Mesendoderm (in vitro differentiated cells): Measurements from ENCODE around the gene CYP2W1.
"Not testable (repeated sequence)": the region's sequence is repeated elsewhere in the genome, so short reads cannot be mapped to it uniquely, and the experiment has no call there.

ENCODE experiments used
- DNase-seq: peaks from one replicate; pipeline ENCODE4 v3.0.0; 2013
- H2AK5ac ChIP-seq: 2 replicates; pipeline ENCODE4 v1.6.1; 2013; ENCODE audit warnings: low read length, inconsistent platforms
- H2BK120ac ChIP-seq: 2 replicates; pipeline ENCODE4 v1.6.1; 2013; ENCODE audit warnings: low read depth, mild to moderate bottlenecking, low read length, moderate library complexity, mixed read lengths
- H2BK15ac ChIP-seq: replicated peaks from 2 replicates; pipeline ENCODE4 v1.6.1; 2013; ENCODE audit warnings: low read depth, mild to moderate bottlenecking, moderate library complexity
- H2BK5ac ChIP-seq: 2 replicates; pipeline ENCODE4 v1.6.1; 2013; ENCODE audit warnings: low read length, inconsistent platforms
- H3K18ac ChIP-seq: 2 replicates; pipeline ENCODE4 v1.6.1; 2013; ENCODE audit warnings: mild to moderate bottlenecking, low read length, mixed read lengths
- H3K23ac ChIP-seq: one replicate; pipeline ENCODE4 v1.6.1; 2013; ENCODE audit warnings: low read length
- H3K27ac ChIP-seq: 2 replicates; pipeline ENCODE4 v1.5.1; 2013; ENCODE audit warnings: low read depth, mild to moderate bottlenecking, inconsistent platforms, low read length, moderate library complexity
- H3K27me3 ChIP-seq: 2 replicates; pipeline ENCODE4 v1.6.1; 2013; ENCODE audit warnings: low read length, control low read depth, mild to moderate bottlenecking, inconsistent platforms; ENCODE audit not compliant: insufficient read depth, poor library complexity
- H3K36me3 ChIP-seq: 2 replicates; pipeline ENCODE4 v1.6.1; 2013; ENCODE audit warnings: low read length, inconsistent platforms; ENCODE audit not compliant: control insufficient read depth, insufficient read depth
- H3K4ac ChIP-seq: one replicate; pipeline ENCODE4 v1.6.1; 2013; ENCODE audit warnings: low read depth, mild to moderate bottlenecking, low read length, moderate library complexity
- H3K4me1 ChIP-seq: 2 replicates; pipeline ENCODE4 v1.6.1; 2013; ENCODE audit warnings: low read depth, low read length, inconsistent platforms; ENCODE audit not compliant: control insufficient read depth
- H3K4me2 ChIP-seq: 2 replicates; pipeline ENCODE4 v1.6.1; 2013; ENCODE audit warnings: low read length
- H3K4me3 ChIP-seq: 2 replicates; pipeline ENCODE4 v1.5.1; 2013; ENCODE audit warnings: mild to moderate bottlenecking, low read length
- H3K56ac ChIP-seq: one replicate; pipeline ENCODE4 v1.6.1; 2013; ENCODE audit warnings: low read length
- H3K79me1 ChIP-seq: 2 replicates; pipeline ENCODE4 v1.6.1; 2013; ENCODE audit warnings: low read length, inconsistent platforms
- H3K79me2 ChIP-seq: 2 replicates; pipeline ENCODE4 v1.6.1; 2013; ENCODE audit warnings: mild to moderate bottlenecking, low read length; ENCODE audit not compliant: control insufficient read depth, insufficient read depth
- H3K9ac ChIP-seq: 2 replicates; pipeline ENCODE4 v1.6.1; 2013; ENCODE audit warnings: low read length, inconsistent platforms
- H4K5ac ChIP-seq: one replicate; pipeline ENCODE4 v1.6.1; 2013; ENCODE audit warnings: low read length
- H4K8ac ChIP-seq: one replicate; pipeline ENCODE4 v1.6.1; 2013; ENCODE audit warnings: low read depth, mild to moderate bottlenecking, control low read depth, low read length, moderate library complexity
- WGBS: extraction: QIAGEN DNeasy Blood & Tissue Kit; methylation state at CpG from one replicate; pipeline ENCODE4 v1.1.7; 2013; ENCODE audit warnings: low lambda C conversion rate, missing lambda C conversion rate; ENCODE audit not compliant: insufficient coverage; ENCODE audit errors: extremely low coverage; 5-methylcytosine and 5-hydroxymethylcytosine counted together

Gene CYP2W1

GRCh38 chr7:937856-938484, 45.0 kb upstream of the CYP2W1 start:
- no peak overlapping the region for H4K5ac ChIP-seq
- H3K27ac ChIP-seq: no peak overlapping the region
- H3K4me1 ChIP-seq: no peaks in the 10 kb centered on the region
- H3K4ac ChIP-seq: no peak overlapping the region
- no peak for DNase-seq
- H2AK5ac ChIP-seq: no peak overlapping the region
- no peak overlapping the region for H2BK15ac ChIP-seq
- no peak overlapping the region for H3K56ac ChIP-seq
- no peak overlapping the region for H4K8ac ChIP-seq
- H3K9ac ChIP-seq: no peak overlapping the region
- no peaks in the 10 kb centered on the region for H3K36me3 ChIP-seq
- no peak overlapping the region for H3K4me2 ChIP-seq
- no peak overlapping the region for H2BK120ac ChIP-seq
- no peak overlapping the region for H3K23ac ChIP-seq
- H3K4me3 ChIP-seq: no peak overlapping the region
- no CpG with 5 or more reads among the region's 16 CpGs for WGBS
- no peak overlapping the region for H3K18ac ChIP-seq
- no peaks in the 10 kb centered on the region for H3K79me2 ChIP-seq
- H3K79me1 ChIP-seq: no peaks in the 10 kb centered on the region
- no peak overlapping the region for H2BK5ac ChIP-seq
- no peaks in the 10 kb centered on the region for H3K27me3 ChIP-seq

- Histone ChIP-seq H3K4me1 (no peaks in the 10 kb centered on the region), H2BK120ac (no peak overlapping the region), H3K27me3 (no peaks in the 10 kb centered on the region), H3K4ac (no peak overlapping the region), H3K56ac (no peak overlapping the region), H4K5ac (no peak overlapping the region), H3K79me1 (no peaks in the 10 kb centered on the region), H3K79me2 (no peaks in the 10 kb centered on the region), H3K4me2 (no peak overlapping the region), H2BK15ac (no peak overlapping the region), H3K9ac (no peak overlapping the region), H4K8ac (no peak overlapping the region), H3K23ac (no peak overlapping the region), H3K36me3 (no peaks in the 10 kb centered on the region), H3K18ac (no peak overlapping the region), H2BK5ac (no peak overlapping the region), H3K27ac (no peak overlapping the region), H3K4me3 (no peak overlapping the region), H2AK5ac (no peak overlapping the region)
- no peak for DNase-seq
- WGBS: no CpG with 5 or more reads among the region's 27 CpGs
Measured at GRCh38 chr7:938546-939185, 44.3 kb upstream of the CYP2W1 start.

GRCh38 chr7:939843-940242, 43.1 kb upstream of the CYP2W1 start:
- no CpG with 5 or more reads among the region's 4 CpGs for WGBS

GRCh38 chr7:940599-941408, 42.2 kb upstream of the CYP2W1 start:
- Histone ChIP-seq H3K4me3 (no peak overlapping the region), H2BK120ac (no peak overlapping the region), H3K27me3 (no peaks in the 10 kb centered on the region), H3K56ac (no peak overlapping the region), H3K36me3 (no peaks in the 10 kb centered on the region), H2AK5ac (no peak overlapping the region), H3K9ac (no peak overlapping the region), H3K18ac (no peak overlapping the region), H3K27ac (no peak overlapping the region), H2BK5ac (no peak overlapping the region), H3K79me2 (no peaks in the 10 kb centered on the region), H3K23ac (no peak overlapping the region), H4K8ac (no peak overlapping the region), H3K79me1 (no peaks in the 10 kb centered on the region), H2BK15ac (no peak overlapping the region), H3K4me2 (no peak overlapping the region), H3K4ac (no peak overlapping the region), H3K4me1 (no peaks in the 10 kb centered on the region), H4K5ac (no peak overlapping the region)
- no CpG with 5 or more reads among the region's 2 CpGs for WGBS
- no peak for DNase-seq

More at GRCh38 chr7:939843-940242, 43.1 kb upstream of the CYP2W1 start:
- no peak overlapping the region for H3K4me3 ChIP-seq
- H3K79me1 ChIP-seq: no peaks in the 10 kb centered on the region
- DNase-seq: no peak
- H3K9ac ChIP-seq: no peak overlapping the region
- H3K4me2 ChIP-seq: no peak overlapping the region
- H3K4ac ChIP-seq: no peak overlapping the region
- H2AK5ac ChIP-seq: no peak overlapping the region
- H2BK15ac ChIP-seq: no peak overlapping the region
- H3K27me3 ChIP-seq: no peaks in the 10 kb centered on the region
- H3K18ac ChIP-seq: no peak overlapping the region
- no peak overlapping the region for H4K5ac ChIP-seq
- H3K23ac ChIP-seq: no peak overlapping the region
- H3K56ac ChIP-seq: no peak overlapping the region
- no peak overlapping the region for H3K27ac ChIP-seq
- H3K4me1 ChIP-seq: no peaks in the 10 kb centered on the region
- H4K8ac ChIP-seq: no peak overlapping the region
- no peak overlapping the region for H2BK120ac ChIP-seq
- H3K79me2 ChIP-seq: no peaks in the 10 kb centered on the region
- no peak overlapping the region for H2BK5ac ChIP-seq
- no peaks in the 10 kb centered on the region for H3K36me3 ChIP-seq

- DNase-seq: not testable (repeated sequence)
Measured at GRCh38 chr7:943793-944192, 39.2 kb upstream of the CYP2W1 start.

More at GRCh38 chr7:943793-944192, 39.2 kb upstream of the CYP2W1 start:
- H2BK5ac ChIP-seq, H4K8ac ChIP-seq, H3K27ac ChIP-seq, H2BK15ac ChIP-seq, H3K18ac ChIP-seq, H3K27me3 ChIP-seq, H3K56ac ChIP-seq, H3K23ac ChIP-seq, H3K4ac ChIP-seq, H3K36me3 ChIP-seq, H3K9ac ChIP-seq, H2BK120ac ChIP-seq, H3K4me2 ChIP-seq, H4K5ac ChIP-seq, H3K4me3 ChIP-seq, H3K4me1 ChIP-seq, H3K79me1 ChIP-seq, H2AK5ac ChIP-seq, H3K79me2 ChIP-seq: not testable (repeated sequence)
- no CpG with 5 or more reads among the region's 4 CpGs for WGBS
